Stimulated activated CD8-positive, alpha-beta memory T cell treated with anti-CD3 and anti-CD28 coated beads, Interleukin-2, amount 100 ng/mL, for 1 hour (primary cell): ENCODE results near the gene RBM38.

Experiments used
- DNase-seq, 2 donors: peaks; one replicate each; pipeline ENCODE4 v3.0.0-alpha.2; 2020; ENCODE audit warnings: low read depth in 2 of 2

Gene RBM38

DNA sequence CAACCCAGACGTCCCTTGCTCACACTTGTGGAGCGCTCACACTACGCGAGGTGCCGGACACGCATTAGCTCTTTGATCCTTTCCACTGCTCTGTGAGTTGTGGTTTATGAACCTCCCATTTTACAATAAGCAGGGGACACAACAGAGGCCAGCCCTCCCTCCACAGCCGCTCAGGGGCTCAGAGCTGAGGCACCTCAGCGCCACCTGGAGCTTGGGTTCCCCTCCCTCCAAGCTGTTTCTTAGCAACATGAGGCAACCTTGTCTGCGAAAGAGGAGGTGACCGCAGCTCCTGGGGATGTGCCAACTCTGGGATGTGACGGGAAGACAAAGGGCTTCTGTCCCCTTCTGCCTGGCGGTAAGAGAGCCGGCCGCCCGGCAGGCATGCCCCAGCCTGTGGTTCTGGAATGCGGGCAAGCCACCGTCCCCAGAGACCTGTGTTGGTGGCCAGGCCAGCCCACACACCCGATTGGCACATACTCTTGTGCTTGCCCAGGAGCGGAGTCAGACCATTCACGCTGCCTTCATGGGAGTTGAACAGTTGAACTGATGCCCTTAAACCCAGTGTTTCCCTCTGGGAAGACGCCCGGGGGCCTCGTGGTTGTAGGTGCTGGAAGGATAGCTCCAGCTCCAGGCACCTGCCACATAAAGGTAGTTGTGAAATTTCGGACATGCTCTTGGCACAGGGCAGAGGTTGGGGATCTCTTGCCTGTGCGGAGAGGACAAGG is 44.5 kb downstream of the RBM38 start:
- no peak for DNase-seq

DNA sequence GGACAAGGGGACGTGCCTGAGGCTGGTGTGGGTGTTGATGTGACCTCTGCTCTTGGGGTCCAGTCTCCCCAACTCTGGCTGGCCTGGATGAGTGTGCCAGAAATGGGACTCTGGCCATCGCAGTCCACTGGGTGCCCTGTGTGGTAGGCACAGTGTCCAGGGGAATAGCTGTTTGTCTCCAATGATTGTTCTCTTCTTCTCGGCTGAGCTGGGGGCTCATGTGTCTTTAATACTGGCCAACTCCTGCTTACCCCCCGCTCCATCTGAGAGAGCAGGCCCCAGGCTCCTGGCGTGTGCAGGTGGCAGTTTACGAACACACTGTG is 45.0 kb downstream of the RBM38 start:
- no peak for DNase-seq

DNA sequence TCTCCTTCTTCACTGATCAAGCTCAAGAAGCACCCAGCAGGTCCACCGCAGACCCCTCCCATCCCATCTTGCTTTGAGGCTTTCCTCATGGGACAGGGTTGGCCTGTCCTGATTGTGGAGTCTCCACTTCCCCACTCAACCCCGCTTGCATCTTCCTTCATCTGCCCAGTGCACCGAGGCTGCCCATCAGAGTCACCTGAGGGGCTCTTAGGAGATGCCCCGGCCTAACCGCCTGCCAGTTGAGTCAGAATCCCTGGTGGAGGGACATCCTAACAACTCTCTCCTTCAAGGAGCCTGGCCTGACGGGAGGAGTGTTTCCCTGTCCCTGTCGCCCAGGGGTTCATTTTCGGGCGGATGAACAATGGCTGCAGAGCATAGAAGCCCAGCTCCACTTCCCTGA is 46.1 kb downstream of the RBM38 start:
- no peak for DNase-seq

DNA sequence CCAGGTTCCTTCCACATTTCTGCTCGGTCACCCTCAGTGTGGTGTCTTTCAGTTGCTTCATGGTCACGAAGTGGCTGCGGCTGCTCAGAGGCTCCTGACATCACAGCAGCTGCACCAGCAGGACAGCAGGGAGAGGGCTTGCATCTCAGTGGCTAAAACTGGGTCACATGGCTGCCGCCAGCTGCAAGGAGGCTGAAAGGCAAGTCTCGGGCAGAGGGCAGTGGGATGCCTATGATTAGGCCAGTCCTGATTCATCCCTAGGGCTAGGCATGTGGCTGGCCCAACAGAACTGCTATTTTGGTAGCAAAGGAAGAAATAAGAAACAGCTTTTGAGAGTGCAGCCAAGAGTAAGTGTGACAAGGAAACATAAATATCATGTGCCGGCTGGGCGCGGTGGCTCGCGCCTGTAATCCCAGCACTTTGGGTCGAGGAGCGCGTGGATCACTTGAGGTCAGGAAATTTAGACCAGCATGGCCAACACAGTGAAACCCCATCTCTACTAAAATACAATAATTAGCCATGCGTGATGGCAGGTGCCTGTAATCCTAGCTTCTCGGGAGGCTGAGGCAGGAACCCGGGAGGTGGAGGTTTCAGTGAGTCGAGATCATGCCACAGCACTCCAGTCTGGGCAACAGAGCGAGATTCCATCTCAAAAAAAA is 46.6 kb downstream of the RBM38 start:
- DNase-seq, result no peak

DNA sequence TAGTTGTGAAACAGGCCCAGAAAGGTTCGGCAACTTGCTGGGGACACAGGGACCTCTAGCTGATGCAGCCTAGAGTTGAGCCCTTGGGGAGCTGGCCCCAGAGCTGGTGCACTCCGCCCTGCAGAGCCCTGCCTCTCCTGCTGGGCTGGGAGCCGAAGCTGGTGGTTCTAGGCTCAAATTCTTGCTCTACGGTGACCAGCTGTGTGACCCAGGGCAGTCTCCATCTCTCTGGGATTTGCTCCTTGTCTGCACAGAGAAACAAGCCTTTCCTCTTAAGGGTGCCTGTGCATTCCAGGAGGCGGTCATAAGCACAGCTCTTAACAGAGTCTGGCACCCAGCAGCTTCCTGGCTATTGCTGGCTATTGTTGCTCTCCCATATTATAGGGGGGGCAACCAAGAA is 47.4 kb downstream of the RBM38 start:
- no peak for DNase-seq

DNA sequence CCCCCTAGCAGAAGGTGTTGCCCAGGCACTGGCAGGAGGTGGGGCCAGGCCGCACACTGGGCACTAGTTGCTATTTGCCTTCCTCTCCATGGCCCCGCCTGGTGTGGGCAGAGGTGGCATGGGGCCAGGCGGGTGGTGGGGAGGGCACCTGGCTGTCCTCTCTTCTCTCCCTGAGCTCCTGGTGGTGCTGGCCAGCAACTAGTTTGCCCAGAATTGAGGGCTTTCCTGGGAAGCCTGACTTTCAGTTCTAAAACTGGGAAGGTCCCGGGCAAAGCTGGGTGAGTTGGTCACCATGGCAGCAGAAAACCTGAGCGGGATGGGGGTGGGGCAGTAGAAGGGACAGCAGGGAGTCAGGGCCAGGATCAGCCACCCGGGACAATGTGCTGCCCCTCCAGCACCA is 48.2 kb downstream of the RBM38 start:
- DNase-seq, result no peak

DNA sequence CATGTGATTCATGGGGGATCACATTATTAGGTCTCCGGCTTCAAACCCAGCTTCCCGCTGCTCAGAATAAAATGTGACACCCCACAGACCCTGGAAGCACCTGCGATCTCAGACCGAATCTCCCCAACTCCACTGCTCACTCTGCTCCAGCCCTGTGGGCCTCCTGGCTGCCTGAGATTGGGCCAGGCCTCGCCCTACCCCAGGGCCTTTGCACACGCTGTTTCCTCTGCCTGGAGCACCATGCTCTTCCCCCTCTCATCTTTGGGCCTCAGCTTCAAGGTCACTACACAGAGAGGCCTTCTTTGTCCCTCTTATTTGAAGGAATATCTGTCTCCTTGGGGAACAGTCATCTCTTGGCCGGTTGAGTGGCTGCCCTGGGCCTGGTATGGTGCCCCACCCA is 48.8 kb downstream of the RBM38 start:
- DNase-seq, result no peak

DNA sequence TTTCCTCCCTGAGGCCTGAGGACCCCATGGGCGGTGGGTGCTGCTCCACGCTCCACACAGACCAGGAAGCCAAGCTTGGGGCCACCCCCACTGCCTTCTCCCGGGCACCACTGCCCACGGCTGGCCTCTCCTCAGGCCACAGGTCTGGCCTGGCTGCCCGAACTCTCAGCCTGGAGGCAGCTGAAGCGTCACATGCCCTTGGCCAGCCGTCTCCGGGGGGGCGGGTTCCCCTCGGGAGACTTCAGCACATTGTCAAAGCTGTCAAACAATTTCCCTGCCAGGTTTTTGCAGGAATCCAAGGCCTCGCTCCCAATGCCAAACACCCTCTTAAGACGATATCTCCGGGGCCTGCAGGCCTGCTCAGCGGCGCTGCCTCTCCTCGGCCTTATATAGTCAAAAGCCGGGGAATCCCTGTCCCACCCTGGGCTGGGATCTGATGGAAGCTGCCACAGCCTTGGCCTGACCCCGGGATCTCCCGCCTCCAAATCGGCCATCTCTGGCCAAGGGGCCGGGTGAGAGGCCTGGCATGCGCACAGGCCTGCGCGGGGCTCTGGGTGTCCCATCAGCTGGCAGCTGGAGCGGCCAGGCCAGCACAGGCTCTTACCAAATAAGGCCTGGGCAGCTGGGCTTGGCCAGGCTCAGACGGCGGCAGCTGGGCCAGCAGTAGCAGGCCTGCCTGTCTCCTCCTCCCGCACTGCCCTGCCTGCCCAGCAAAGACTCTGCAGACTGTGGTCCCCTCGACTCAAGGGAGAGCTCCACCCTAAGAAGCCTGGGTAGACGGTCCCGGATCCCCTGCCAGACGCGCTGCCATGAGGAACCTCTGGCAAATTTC is 49.7 kb downstream of the RBM38 start:
- no peak for DNase-seq

DNA sequence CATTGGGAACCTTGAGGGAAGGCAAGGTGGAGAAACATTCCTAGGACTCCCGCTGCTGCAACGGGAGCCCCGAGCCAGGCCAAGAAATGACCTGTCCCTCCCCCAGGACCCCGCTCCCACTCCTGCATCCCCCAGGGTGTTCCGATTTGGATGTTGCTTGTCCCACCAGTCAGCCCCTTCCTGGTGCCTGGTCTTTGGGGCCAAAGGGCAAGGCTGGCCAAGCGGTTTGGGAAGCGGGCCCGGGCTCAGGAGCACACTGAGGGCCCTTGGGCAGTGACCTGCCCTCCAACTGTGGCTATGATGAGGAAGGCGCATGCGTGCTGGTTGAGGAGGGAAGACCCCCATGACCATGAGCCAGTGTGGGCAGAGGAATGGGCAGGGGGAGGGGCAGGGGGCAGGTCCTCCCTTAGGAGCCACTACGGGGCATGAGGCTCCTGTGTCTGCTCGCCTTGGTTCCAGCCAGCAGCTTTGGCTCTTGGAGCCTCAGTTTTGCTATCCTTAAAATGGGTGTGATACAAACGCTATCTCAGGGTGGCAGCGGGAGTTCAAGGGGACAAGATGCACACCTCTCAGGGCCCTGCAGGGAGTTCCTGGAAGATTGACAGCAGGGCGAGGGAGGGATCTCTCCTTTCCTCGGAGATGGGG is 50.4 kb downstream of the RBM38 start:
- no peak for DNase-seq

DNA sequence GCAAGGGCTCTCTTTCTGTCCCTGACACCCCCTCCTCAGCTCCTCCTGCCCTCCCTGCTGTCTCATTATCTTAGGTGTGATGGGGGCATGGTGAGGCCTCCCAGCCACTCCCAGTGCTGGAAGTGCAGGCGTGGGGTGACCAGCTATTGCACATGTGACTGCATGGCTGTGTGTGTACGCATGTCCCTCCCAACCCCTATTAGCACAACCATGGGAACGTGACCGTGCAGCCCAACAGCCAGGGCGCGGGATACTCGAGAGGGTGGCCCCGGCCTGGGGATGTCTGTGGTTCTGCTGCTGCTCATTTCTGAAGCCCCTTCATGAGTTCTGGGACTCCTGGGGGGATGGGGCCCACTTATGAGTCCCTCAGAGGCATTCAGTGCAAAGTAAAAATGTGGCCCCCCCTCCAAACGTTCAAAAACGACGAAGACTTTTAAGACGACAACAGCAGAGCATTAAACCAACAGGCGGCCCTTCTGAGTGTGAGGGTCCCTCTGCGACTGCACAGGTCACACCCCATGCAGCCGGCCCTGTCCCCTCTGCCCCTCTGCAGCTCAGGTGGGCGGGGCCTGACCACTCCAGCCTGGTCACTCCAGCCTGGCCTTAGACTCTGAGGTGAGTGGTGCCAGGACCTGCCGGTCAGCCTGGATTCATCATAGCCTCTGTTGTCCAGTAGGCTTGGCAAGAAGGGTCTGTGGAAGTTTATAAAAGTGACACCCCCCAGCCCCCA is 51.1 kb downstream of the RBM38 start:
- DNase-seq, result no peak

DNA sequence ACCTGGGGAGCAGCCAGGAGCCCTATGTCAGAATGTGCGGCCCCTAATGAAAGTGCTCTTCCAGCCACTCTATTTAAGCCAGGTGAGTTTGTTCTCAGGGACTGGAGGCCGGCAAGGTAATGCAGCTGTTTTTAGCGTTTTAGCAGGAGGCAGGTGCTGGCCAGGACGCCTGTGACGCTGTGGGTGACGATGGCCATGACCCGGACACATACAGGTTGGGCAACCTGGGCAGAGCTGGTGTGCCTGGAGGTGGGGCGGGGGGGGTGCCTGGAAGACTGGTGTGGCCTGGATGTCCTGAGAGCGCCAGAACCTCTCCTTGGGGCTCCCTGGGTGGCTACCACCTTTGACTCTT is 51.7 kb downstream of the RBM38 start:
- DNase-seq, result no peak

DNA sequence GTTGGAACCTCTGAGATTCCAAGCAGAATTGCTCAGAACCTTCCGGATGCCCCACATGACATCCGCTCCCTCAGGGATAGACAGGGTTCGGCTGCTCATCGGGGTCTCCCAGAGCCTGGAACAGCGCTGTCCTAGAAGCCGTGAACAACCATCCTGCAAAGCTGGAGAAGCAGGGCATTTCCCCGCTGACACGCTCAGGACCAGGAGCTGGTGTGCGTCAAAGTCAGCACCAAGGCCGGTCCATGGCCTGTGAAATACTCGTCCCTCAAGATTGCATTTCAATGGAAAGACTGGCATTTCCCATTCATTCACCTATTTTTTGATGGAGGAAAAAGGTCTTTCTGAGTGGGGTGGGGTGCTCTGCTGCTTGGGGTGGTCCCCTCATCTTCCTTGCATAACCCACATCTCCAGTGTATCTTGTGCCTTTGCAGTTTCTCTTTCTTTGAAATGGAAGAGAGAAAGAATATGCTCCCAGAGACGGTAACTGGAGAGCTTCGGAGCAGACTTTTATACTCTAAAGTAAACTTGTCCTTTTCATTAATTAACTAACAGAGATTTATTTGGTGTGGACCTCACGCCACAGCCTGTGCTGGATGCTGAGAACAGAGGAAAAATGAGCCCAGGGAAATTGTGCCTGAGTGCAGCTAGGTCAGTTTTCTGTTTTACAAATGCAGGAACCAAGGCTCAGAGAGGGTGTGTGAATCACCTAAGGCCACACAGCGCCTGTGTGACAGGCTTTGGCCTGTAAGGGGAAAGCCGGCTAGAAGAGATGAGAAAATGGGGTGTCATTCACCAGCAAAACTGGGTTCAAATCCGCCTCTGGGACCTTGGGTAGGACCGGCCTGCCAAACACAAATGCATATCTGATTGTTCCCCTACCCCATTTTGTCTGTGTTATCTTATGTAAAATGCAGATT is 52.4 kb downstream of the RBM38 start:
- no peak for DNase-seq

DNA sequence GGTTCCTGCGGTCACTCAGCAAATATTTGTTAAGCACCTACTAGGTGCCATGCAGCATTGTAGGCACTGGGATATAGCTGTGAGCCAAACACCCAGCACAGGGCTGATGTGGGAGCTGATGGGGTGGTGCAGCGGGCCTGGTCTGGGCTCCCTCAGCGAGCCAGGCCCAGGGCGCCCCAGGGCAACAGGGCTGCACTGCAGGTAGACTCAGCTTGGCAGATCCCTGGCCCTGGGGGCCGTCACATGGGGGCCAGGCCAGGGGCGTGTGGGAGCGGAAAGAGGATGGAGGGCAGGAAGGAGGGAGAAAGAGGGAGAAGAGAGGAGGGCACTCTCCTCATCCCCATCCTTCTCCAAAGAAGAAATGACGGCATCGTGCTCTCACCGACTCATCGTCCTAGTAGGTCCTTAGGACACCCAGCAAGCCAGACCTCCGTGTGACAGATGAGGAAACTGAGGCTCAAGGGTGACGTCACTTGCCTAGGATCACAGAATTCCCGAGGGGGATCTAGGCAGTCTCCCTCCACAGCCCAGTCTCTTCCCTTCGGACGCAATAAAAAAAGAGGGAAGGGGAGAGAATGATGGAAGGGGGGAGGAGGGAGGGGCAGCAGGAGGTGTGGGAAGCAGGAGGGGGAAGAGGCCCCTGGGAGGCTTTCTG is 53.3 kb downstream of the RBM38 start:
- DNase-seq, result no peak

DNA sequence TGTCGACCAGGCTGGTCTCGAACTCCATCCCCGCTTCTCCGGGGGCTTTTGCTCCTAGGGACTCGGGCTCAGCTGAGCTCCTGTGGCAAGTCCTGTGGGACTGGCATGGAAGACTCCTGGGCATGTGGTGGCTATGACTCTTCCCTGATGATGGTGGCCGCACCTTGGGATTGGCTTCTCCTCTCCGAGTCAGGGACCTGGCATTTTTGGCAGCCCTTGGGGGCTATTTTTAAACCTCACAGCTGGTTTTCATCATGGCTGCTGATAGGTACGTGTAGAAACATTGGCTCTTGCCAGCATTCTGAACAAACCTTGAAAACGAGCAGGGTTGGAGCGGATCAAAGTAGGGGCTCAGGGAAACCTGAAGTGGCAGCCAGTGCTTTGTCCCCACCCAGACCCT is 54.1 kb downstream of the RBM38 start:
- DNase-seq, result no peak

DNA sequence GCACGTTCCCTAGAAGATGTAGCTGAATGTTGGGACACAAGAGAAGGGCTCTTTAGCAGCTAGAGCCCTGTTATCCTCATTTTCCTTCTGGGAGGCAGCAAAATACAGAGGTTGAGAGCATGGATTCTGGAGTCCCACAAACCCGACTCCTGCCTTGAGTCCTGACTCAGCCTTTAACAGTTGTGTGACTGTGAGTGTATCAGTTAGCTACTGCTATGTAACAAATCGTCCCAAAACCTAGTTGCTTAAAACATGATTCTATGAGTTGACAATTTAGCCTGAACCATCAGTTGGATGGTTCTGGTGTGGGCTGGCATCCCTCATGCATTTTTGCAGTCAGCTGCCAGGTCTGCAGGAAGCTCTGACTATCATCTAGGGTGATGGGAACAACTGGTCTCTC is 54.6 kb downstream of the RBM38 start:
- no peak for DNase-seq

DNA sequence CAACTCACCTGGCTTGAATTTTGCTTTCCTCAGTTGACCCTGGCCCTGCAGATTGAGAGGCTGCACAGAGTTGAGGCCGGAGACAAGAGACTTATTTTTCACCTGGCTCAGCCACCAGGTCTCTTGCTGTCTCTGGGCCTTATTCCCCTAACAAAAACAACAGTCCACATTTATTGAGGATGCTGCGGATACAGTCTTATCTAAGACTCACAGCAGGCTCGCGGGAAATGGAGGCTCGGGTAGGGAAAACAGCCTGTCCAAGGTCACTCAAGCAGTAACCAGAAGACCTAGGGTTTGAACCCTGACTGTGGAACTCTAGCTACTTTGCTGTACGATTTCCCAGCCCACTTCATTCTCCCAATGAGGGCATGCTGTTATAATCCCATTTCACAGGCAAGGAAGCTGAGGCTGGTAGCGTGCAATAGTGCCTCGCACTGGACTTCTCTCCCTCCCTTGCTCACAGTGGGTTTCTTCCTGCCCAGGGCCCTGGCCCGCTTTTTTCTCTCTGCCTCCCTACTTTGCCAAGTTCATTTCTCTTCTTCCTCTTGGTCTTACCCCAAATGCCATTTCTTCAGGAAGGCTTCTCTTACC is 57.7 kb downstream of the RBM38 start:
- DNase-seq, result no peak

DNA sequence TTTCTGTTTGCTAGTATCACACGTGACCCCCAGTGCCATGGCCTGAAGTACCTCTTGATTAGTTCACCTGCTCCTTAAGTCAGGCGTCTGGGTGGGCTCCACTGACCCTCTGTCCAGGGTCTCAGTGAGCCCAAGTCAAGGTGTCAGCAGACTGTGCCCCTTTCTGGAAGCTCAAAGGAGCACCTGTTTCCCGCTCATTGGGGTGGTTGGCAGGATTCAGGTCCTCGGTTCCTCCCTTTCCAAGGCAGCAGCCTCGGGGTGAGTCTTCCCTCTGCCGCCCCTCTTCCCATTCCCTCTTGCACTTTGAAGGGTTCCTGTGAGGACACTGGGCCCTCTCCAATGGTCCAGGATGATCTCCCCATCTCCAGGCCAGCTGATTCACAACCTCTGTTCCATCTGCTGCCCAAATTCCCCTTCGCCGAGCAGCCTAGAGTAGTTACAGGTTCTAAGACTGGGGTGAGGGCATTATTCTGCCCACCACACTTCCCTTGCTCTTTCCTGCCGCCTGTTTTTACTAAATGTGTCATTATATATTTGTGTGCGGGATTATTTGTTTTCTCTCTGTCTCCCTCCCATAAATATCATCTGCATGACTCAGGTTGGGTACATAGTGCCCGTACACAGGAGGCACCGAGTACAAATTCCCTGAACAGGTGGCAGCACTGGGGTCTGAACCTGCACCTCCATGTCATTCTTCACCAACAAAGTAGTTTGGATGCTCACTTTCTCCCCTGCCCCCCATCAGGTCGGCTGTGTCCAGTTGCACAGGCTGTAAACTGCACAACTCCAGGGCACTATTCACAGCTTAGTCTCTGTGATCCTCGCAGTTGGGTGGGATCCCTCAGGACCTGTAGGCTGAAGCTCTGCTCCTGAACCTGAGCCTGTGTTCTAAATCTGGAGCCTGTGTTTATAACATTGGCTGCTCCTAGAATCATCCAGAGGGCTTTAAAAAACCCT is 58.5 kb downstream of the RBM38 start:
- DNase-seq, result no peak

DNA sequence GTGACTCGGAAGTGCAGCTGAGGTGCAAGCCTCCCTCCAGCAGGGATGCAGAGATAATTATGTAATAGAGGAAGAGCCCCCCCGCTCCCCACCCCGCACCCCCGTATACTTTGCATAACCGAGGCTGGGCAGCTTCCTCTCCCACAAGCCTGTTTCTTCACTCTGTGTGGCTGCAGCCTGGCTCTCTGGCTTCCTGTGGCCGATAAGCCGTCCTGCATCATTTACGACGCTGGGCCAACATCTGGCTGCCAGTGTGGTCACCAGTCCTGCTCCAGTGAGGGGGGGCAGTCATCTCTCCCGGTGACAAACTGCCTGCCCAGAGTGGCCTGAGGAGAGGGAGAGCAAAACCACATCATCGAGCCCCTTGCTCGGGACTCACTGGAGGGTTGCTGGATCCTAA is 59.2 kb downstream of the RBM38 start:
- no peak for DNase-seq

DNA sequence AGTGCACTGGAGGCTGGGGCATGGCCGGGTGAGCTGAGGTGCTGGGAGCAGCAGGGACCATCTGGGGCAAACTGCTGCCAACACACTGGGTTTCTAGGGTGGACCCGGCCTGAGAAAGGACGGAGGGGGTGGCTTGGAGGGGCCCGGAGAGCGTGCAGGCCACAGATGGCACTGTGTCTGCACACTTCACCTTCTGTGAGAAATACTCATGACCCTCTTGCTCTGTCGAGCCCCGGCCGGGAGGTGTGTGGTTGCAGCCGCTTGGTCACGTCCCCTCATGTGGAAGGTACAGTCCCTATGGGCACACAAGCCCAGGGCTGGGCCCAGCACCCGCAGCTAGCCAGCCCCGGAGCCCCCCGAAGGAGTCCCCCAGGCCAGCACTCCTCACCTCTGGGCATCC is 59.7 kb downstream of the RBM38 start:
- DNase-seq, result no peak
